H1 (cell line): ENCODE measurements around the gene ACVR1. TPM values are rescaled to one million over a fixed set of nuclear protein-coding genes. Genes with fewer than 3 reads are reported as not detected.

Source experiments
- CTCF ChIA-PET: fragments of 300-600 bp; sonication (Branson Sonifier 250); formaldehyde crosslinking; loops from one replicate; lab custom pipeline; 2021; ENCODE audit not compliant: partially characterized antibody; lab: Charles Lee
- POLR2A ChIA-PET: fragments of 300-600 bp; sonication (Branson Sonifier 250); formaldehyde crosslinking; loops from one replicate; lab custom pipeline; 2021; ENCODE audit warnings: inconsistent platforms; ENCODE audit not compliant: partially characterized antibody; lab: Charles Lee
- DNase-seq, 2 experiments: peaks; one replicate each; pipeline versions ENCODE4 v3.0.0 to v3.0.0-alpha.2; 2010 to 2022; ENCODE audit warnings: low spot score in 2 of 2, low read depth in 1 of 2, mixed read lengths in 1 of 2
- FAIRE-seq: peaks from 2 replicates; lab custom pipeline; 2011; peaks lifted over from hg19 to GRCh38; lab: Jason Lieb, UNC
- H2AFZ ChIP-seq: 2 replicates; pipeline ENCODE4 v1.8.1; 2012; ENCODE audit warnings: low read length, inconsistent platforms
- H2AK5ac ChIP-seq: 2 replicates; pipeline ENCODE4 v1.6.1; 2013; ENCODE audit warnings: low read depth, low read length
- H2BK120ac ChIP-seq: replicated peaks from 2 replicates; pipeline ENCODE3; 2013; ENCODE audit warnings: low read depth, low read length, inconsistent platforms
- H2BK12ac ChIP-seq: 2 replicates; pipeline ENCODE4 v1.6.1; 2013; ENCODE audit warnings: low read depth, low read length
- H2BK15ac ChIP-seq: 2 replicates; pipeline ENCODE4 v1.6.1; 2013; ENCODE audit warnings: low read length
- H2BK20ac ChIP-seq: 2 replicates; pipeline ENCODE4 v1.6.1; 2013; ENCODE audit warnings: low read length
- H2BK5ac ChIP-seq: 2 replicates; pipeline ENCODE4 v1.6.1; 2013; ENCODE audit warnings: low read depth, low read length
- H3K14ac ChIP-seq: 2 replicates; pipeline ENCODE4 v1.6.1; 2013; ENCODE audit warnings: inconsistent platforms; ENCODE audit not compliant: insufficient read length
- H3K18ac ChIP-seq: 2 replicates; pipeline ENCODE4 v1.6.1; 2013; ENCODE audit warnings: low read length; ENCODE audit errors: extremely low read depth
- H3K23ac ChIP-seq: 2 replicates; pipeline ENCODE4 v1.6.1; 2013; ENCODE audit warnings: inconsistent platforms; ENCODE audit not compliant: insufficient read length
- H3K23me2 ChIP-seq: 2 replicates; pipeline ENCODE4 v1.6.1; 2013; ENCODE audit warnings: low read depth, low read length
- H3K27ac ChIP-seq: 2 replicates; pipeline ENCODE4 v1.6.1; 2011; ENCODE audit warnings: low read depth, low read length, inconsistent platforms
- H3K27me3 ChIP-seq, 4 experiments: replicated peaks in 1 of 4; 1 replicate in 1 of 4; 2 replicates in 3 of 4; pipeline versions ENCODE4 v1.6.1 to v1.8.1; 2011 to 2013; ENCODE audit warnings: low read length in 3 of 4, mild to moderate bottlenecking in 3 of 4, inconsistent platforms in 2 of 4, mixed read lengths in 2 of 4, moderate library complexity in 1 of 4; ENCODE audit not compliant: control insufficient read depth in 3 of 4, insufficient read depth in 3 of 4; ENCODE audit errors: extremely low read depth in 1 of 4
- H3K36me3 ChIP-seq, 4 experiments: 2 replicates each; pipeline versions ENCODE4 v1.6.1 to v1.8.1; 2011 to 2013; ENCODE audit warnings: mild to moderate bottlenecking in 4 of 4, low read length in 3 of 4, moderate library complexity in 2 of 4, control low read depth in 1 of 4, inconsistent platforms in 1 of 4; ENCODE audit not compliant: insufficient read depth in 4 of 4, control insufficient read depth in 2 of 4
- H3K4ac ChIP-seq: replicated peaks from 2 replicates; pipeline ENCODE3; 2013; ENCODE audit warnings: low read length, low read depth, mixed read lengths, inconsistent platforms; ENCODE audit not compliant: insufficient read length
- H3K4me1 ChIP-seq, 4 experiments: replicated peaks in 1 of 4; 1 replicate in 1 of 4; 2 replicates in 3 of 4; pipeline versions ENCODE4 v1.6.1 to v1.8.1; 2011 to 2013; ENCODE audit warnings: low read length in 3 of 4, inconsistent platforms in 2 of 4, mixed read lengths in 1 of 4; ENCODE audit not compliant: insufficient read depth in 4 of 4, control insufficient read depth in 3 of 4
- H3K4me2 ChIP-seq, 2 experiments: 2 replicates each; pipeline versions ENCODE4 v1.6.1 to v1.8.1; 2011 to 2013; ENCODE audit warnings: low read depth in 2 of 2, low read length in 2 of 2, control low read depth in 1 of 2, inconsistent platforms in 1 of 2, mild to moderate bottlenecking in 1 of 2; ENCODE audit not compliant: insufficient read depth in 1 of 2
- H3K4me3 ChIP-seq, 4 experiments: fragments of 200-600, 300-600 bp in 1 of 4; sonication (generic), shearing (Covaris generic), sonication (Bioruptor Twin) in 1 of 4; 2 replicates each; pipeline versions ENCODE4 v1.5.1 to v1.8.1; 2011 to 2016; ENCODE audit warnings: low read length in 4 of 4, low read depth in 3 of 4, control low read depth in 2 of 4, inconsistent platforms in 2 of 4, mild to moderate bottlenecking in 2 of 4, mixed read lengths in 1 of 4, moderate library complexity in 1 of 4; ENCODE audit not compliant: insufficient read depth in 2 of 4; ENCODE audit errors: extremely low read depth in 1 of 4
- H3K56ac ChIP-seq: replicated peaks from 2 replicates; pipeline ENCODE3; 2013; ENCODE audit warnings: low read depth, mild to moderate bottlenecking, mixed read lengths, low read length, inconsistent platforms; ENCODE audit not compliant: insufficient read length
- H3K79me1 ChIP-seq: 2 replicates; pipeline ENCODE4 v1.6.1; 2013; ENCODE audit warnings: low read depth, low read length, control low read depth
- H3K79me2 ChIP-seq, 2 experiments: 2 replicates each; pipeline versions ENCODE4 v1.6.1 to v1.8.1; 2012 to 2013; ENCODE audit warnings: low read length in 2 of 2, mild to moderate bottlenecking in 2 of 2, inconsistent platforms in 1 of 2; ENCODE audit not compliant: insufficient read depth in 2 of 2, control insufficient read depth in 1 of 2
- H3K9ac ChIP-seq, 4 experiments: replicated peaks in 1 of 4; 1 replicate in 1 of 4; 2 replicates in 3 of 4; pipeline versions ENCODE4 v1.6.1 to v1.8.1; 2011 to 2013; ENCODE audit warnings: low read depth in 3 of 4, low read length in 3 of 4, control low read depth in 2 of 4, mild to moderate bottlenecking in 2 of 4, moderate library complexity in 2 of 4, inconsistent platforms in 1 of 4; ENCODE audit errors: extremely low read depth in 1 of 4
- H3K9me3 ChIP-seq, 2 experiments: 2 replicates each; pipeline versions ENCODE4 v1.6.1 to v1.8.1; 2012 to 2013; ENCODE audit warnings: mild to moderate bottlenecking in 2 of 2, moderate library complexity in 2 of 2, control low read depth in 1 of 2, inconsistent platforms in 1 of 2, low read depth in 1 of 2, low read length in 1 of 2, mixed read lengths in 1 of 2; ENCODE audit not compliant: insufficient read depth in 2 of 2
- H4K20me1 ChIP-seq, 2 experiments: replicated peaks in 1 of 2; 2 replicates each; pipeline versions ENCODE3 to v1.8.1; 2011 to 2013; ENCODE audit warnings: inconsistent platforms in 2 of 2, low read length in 2 of 2, mild to moderate bottlenecking in 1 of 2; ENCODE audit not compliant: insufficient read depth in 2 of 2, control insufficient read depth in 1 of 2
- H4K5ac ChIP-seq: 2 replicates; pipeline ENCODE4 v1.6.1; 2013; ENCODE audit warnings: low read length, low read depth, mixed read lengths, inconsistent platforms; ENCODE audit not compliant: insufficient read length
- H4K8ac ChIP-seq: 2 replicates; pipeline ENCODE4 v1.8.0; 2013; ENCODE audit warnings: mild to moderate bottlenecking, moderate library complexity, low read length, inconsistent platforms; ENCODE audit not compliant: insufficient read depth; ENCODE audit errors: extremely low read depth
- H4K91ac ChIP-seq: replicated peaks from 2 replicates; pipeline ENCODE3; 2013; ENCODE audit warnings: low read length, mixed read lengths, inconsistent platforms; ENCODE audit not compliant: insufficient read length
- CTBP2 ChIP-seq: IDR thresholded peaks from 2 replicates; pipeline ENCODE4 v1.7.0; 2011; ENCODE audit warnings: borderline replicate concordance, mild to moderate bottlenecking, moderate library complexity, mixed read lengths, low read length; ENCODE audit not compliant: insufficient read depth, insufficient read length
- MAX ChIP-seq: IDR thresholded peaks from 2 replicates; pipeline ENCODE4 v1.6.1; 2012; ENCODE audit warnings: inconsistent platforms
- NANOG ChIP-seq: IDR thresholded peaks from 2 replicates; pipeline ENCODE4 v1.6.1; 2011; ENCODE audit warnings: low read length, low read depth, mild to moderate bottlenecking, inconsistent platforms; ENCODE audit not compliant: insufficient read depth, poor library complexity, severe bottlenecking
- POLR2A ChIP-seq, 2 experiments: IDR thresholded peaks; 1 replicate in 1 of 2; 2 replicates in 1 of 2; pipeline ENCODE4 v1.6.1; 2011; ENCODE audit warnings: low read depth in 2 of 2, low read length in 2 of 2, mild to moderate bottlenecking in 2 of 2; ENCODE audit errors: control extremely low read depth in 1 of 2
- SP2 ChIP-seq: IDR thresholded peaks from 2 replicates; pipeline ENCODE4 v1.6.1; 2012; ENCODE audit warnings: mild to moderate bottlenecking, low read length, inconsistent platforms
- WGBS, 2 experiments: shearing (Covaris generic) in 1 of 2; methylation state at CpG; one replicate each; pipeline versions ENCODE4 v1.1.6 to v1.1.7; 2013 to 2015; ENCODE audit warnings: low lambda C conversion rate in 2 of 2, mixed read lengths in 2 of 2, inconsistent platforms in 1 of 2, low coverage in 1 of 2, missing lambda C conversion rate in 1 of 2; ENCODE audit not compliant: insufficient replicate concordance in 2 of 2, insufficient coverage in 1 of 2, insufficient read length in 1 of 2; ENCODE audit errors: extremely low coverage in 1 of 2, missing lambda C conversion rate in 1 of 2; 5-methylcytosine and 5-hydroxymethylcytosine counted together
- polyA plus RNA-seq, 7 experiments: library from polyadenylated mRNA; depleted of rRNA in 3 of 7; stranded (reverse) in 5 of 7; unstranded in 2 of 7; fragments of >200 nt in 5 of 7; fragments of 200-250 nt in 2 of 7; gene quantifications; 1 replicate in 5 of 7; 2 replicates in 1 of 7; 4 replicates in 1 of 7; pipeline versions ENCODE4 v1.2.1 to v1.2.3, GENCODE V29; 2011 to 2013; ENCODE audit warnings: missing spikeins in 2 of 7, mixed read lengths in 2 of 7
- total RNA-seq: library from RNA; stranded (reverse); fragmentation: NEBNext Ultra II Directional; extraction: Animal tissue kit (Norgen Biotek cat#: 25700); gene quantifications from 2 replicates; pipeline ENCODE4 v1.2.1, GENCODE V29; 2021

Gene ACVR1
- total and polyA plus RNA-seq, 2 of the 8 experiments (the other 6 are each of a cell fraction or from before 2014, with no cell fraction given), result 8.5 to 17.7 TPM

GRCh38 chr2:157920736-157921135 is 44.6 kb upstream of the ACVR1 start:
- CTCF ChIA-PET, result interaction anchor here (0.7 to 1.5 kb wide), 3 partner anchors 11 to 672 kb away, joined by 3 to 5 read pairs (median 5); no protein-coding TSS in a partner anchor
- Histone ChIP-seq H2AFZ (no peak overlapping the region), H2AK5ac (no peak overlapping the region)

More at GRCh38 chr2:157920736-157921135, 44.6 kb upstream of the ACVR1 start:
- Histone ChIP-seq H4K20me1 (no peaks in the 10 kb centered on the region), H3K4ac (no peak overlapping the region), H4K91ac (no peak overlapping the region), H3K4me3 (no peak overlapping the region), H4K8ac (no peak overlapping the region), H4K5ac (no peak overlapping the region), H2BK120ac (no peak overlapping the region), H3K23ac (no peak overlapping the region), H3K36me3 (no peaks in the 10 kb centered on the region), H3K9ac (no peak overlapping the region), H3K56ac (no peak overlapping the region), H2BK5ac (no peak overlapping the region), H3K79me2 (no peaks in the 10 kb centered on the region), H3K18ac (no peak overlapping the region), H2BK12ac (no peak overlapping the region), H3K27ac (no peak overlapping the region), H3K14ac (no peak overlapping the region), H3K79me1 (no peaks in the 10 kb centered on the region), H3K4me1 (peaks cover 0 to 9% (median 6%) of the 10 kb centered on the region in 4 experiments; a peak in 4 of 7 replicates), H3K4me2 (no peak overlapping the region), H3K9me3 (no peaks in the 10 kb centered on the region), H3K27me3 (no peaks in the 10 kb centered on the region; a peak in 2 of 7 replicates), H2BK20ac (no peak overlapping the region), H3K23me2 (no peaks in the 10 kb centered on the region), H2BK15ac (no peak overlapping the region)
- POLR2A ChIA-PET, result no interaction called here
- DNase-seq, result no peak
- 95% methylated on average over 1 of the region's 1 CpG; no CpG with 5 or more reads in 1 of the 2 experiments for WGBS, 2 experiments
- TF ChIP-seq MAX (no peak), SP2 (no peak), POLR2A (IDR thresholded peaks at IDR 0.05; ENCODE audit: control extremely low read depth in 1 of 2, low read depth in 2 of 2, low read length in 2 of 2) (no peak), CTBP2 (no peak), NANOG (no peak)
- no peak for FAIRE-seq
